ENCODE data around the gene ATP6V0D1. TPM values are rescaled to one million over a fixed set of nuclear protein-coding genes. Genes with fewer than 3 reads are reported as not detected.

The ATP6V0D1 gene
- total RNA-seq, 1 donor from 2014 or later = 106 TPM

DNA sequence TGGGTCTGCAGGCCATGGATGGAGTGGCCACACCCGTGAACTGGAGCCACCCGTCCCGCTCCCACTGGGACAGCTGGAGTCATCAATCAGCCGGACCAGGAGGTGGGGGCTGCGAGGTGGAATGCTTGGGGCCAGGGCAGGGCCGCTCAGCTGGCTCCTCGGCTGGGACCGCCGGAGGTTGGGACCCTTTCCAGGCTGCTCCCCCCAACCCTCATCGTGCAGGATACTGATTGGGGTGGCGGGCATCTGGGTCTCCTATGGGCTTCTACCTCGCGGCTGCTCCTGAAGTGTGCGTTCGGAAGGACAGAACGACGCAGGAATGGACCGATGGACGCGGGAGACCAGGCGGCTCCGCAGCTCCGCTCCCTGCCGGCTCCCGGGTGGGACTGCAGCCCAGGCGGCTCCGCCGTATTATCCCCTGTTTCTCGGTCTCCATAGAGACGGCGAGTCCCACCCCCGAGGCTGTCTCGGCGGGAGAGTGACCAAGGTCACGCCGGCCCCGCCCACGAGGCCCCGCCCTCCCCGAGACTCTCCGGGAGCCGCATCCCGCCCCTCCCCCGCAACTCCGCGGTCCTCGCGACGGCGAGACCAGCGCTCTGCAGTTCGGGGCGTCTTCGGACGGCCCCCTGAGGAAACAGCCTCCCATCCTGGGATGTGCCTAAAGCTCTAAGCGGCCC is 87.7 kb downstream of the ATP6V0D1 start, which contains the start of gene TPPP3:
TSS of gene TPPP3 (minus strand) at position 388 of the 677 bp plus-strand sequence. CDS start 2,387 bp downstream, outside the sequence.
- peak; percentile 81 for DNase-seq (ENCODE audit: low spot score)

GRCh38 chr16:67392301-67393059 is 88.5 kb downstream of the ATP6V0D1 start:
- no peak for DNase-seq (ENCODE audit: low spot score)

- DNase-seq (ENCODE audit: low spot score) = no peak
These were observed 89.3 kb downstream of the ATP6V0D1 start for GRCh38 chr16:67391424-67392300.

DNA sequence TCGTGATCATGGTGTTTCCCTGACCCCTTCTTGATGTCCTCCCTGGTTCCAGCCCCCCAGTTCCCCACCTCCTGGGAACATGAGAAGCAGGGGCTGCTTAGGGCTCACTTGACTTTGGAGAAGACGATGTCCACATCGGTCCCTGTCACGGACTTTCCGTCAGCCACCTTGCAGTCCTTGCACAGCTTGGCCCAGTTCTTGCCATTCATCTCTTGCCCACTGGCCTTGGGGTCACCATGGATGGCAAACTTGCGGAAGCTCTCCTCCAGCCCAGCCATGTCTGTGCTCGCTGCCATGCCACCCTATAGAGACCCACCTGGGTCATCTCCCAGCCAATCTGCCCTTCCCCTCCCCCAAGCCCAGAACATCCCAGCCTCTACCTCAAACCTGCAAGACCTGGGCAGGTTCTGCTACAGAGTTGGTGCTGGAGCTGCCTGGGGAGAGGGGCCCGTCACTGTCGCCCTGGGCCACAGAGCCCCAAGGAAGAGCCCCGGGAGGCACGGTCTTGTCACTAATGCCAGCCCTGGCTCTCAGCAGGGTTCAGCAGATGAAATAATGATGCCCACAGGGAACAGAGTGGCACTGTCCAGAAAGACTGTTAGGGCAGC is 90.0 kb downstream of the ATP6V0D1 start:
- no peak for DNase-seq (ENCODE audit: low spot score)

GRCh38 chr16:67389911-67390815 is 90.8 kb downstream of the ATP6V0D1 start:
- no peak for DNase-seq (ENCODE audit: low spot score)

DNA sequence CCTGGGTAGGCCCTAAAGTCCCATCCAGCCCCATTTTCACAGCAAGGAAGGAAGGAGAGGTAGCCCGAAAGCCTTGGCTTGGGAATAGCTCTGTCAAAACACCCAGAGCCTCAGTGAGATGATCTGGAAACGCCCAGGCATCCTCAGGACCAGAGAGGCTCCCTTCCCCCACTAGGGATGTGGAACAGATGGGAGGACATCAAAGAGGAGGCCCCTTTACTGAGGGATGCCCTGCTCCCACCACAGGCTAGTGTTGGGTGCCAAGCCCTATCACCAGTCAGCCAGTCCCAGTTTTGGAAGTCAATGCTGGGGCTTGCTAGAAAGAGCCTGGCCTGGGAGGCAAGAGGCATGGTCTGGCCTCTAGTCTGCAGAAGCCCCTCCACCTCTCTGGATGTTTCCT is 92.4 kb downstream of the ATP6V0D1 start:
- no peak for DNase-seq (ENCODE audit: low spot score)

GRCh38 chr16:67388191-67388590 is 92.8 kb downstream of the ATP6V0D1 start:
- no peak for DNase-seq (ENCODE audit: low spot score)

Other genes with a start within 250 kb of the ATP6V0D1 start
- gene FHOD1, start 233.7 kb downstream of the ATP6V0D1 start, total RNA-seq = 46.4 TPM
- 3.2 TPM for gene SLC9A5, start 232.2 kb downstream of the ATP6V0D1 start, total RNA-seq
- 6.7 TPM for gene PLEKHG4, start 201.6 kb downstream of the ATP6V0D1 start, total RNA-seq
- 0.37 TPM for gene KCTD19, start 154.4 kb downstream of the ATP6V0D1 start, total RNA-seq
- 2.1 TPM for gene LRRC36, start 154.3 kb downstream of the ATP6V0D1 start, total RNA-seq
- 12.3 TPM for gene TPPP3, start 87.7 kb downstream of the ATP6V0D1 start, total RNA-seq
- 23.2 TPM for gene ZDHHC1, start 64.7 kb downstream of the ATP6V0D1 start, total RNA-seq
- gene HSD11B2, start 50.0 kb downstream of the ATP6V0D1 start, total RNA-seq = 29.1 TPM
- gene AGRP, start 2.4 kb upstream of the ATP6V0D1 start, total RNA-seq = not detected
- gene RIPOR1, start 47.7 kb upstream of the ATP6V0D1 start, total RNA-seq = 70.6 TPM
- gene CTCF, start 81.4 kb upstream of the ATP6V0D1 start, total RNA-seq = 39.8 TPM
- 4.3 TPM for gene CARMIL2, start 164.0 kb upstream of the ATP6V0D1 start, total RNA-seq
- 25.4 TPM for gene ACD, start 179.1 kb upstream of the ATP6V0D1 start, total RNA-seq
- 10.4 TPM for gene PARD6A, start 179.8 kb upstream of the ATP6V0D1 start, total RNA-seq
- 34.4 TPM for gene ENKD1, start 185.6 kb upstream of the ATP6V0D1 start, total RNA-seq
- 6.4 TPM for gene C16orf86, start 185.7 kb upstream of the ATP6V0D1 start, total RNA-seq
- gene GFOD2, start 238.2 kb upstream of the ATP6V0D1 start, total RNA-seq = 25.9 TPM